SK-N-SH treated with all-trans-retinoic acid at 6 μM for 48 hours (cell line): Measurements from ENCODE around the gene GPR176.

Source experiments
- ATAC-seq: fragments of 200-7000 bp; cut with Tn5 transposase; 3 replicates; pipeline ENCODE4 v1.9.1; 2020; ENCODE audit warnings: mild to moderate bottlenecking, moderate library complexity
- ARNTL ChIP-seq: fragments of 450-650 bp; formaldehyde crosslinking; IDR thresholded peaks from 2 replicates; pipeline ENCODE4 v1.5.0; 2020; ENCODE audit warnings: low read depth, mild to moderate bottlenecking, moderate library complexity, borderline replicate concordance
- BACH2 ChIP-seq: fragments of 250-450 bp; sonication (Bioruptor Pico); IDR thresholded peaks from 2 replicates; pipeline ENCODE4 v1.9.0; 2021; ENCODE audit warnings: mild to moderate bottlenecking, borderline replicate concordance
- CSDC2 ChIP-seq: fragments of 250-450 bp; sonication (Bioruptor Pico); IDR thresholded peaks from 2 replicates; pipeline ENCODE4 v1.5.0; 2020; ENCODE audit warnings: mild to moderate bottlenecking, moderate library complexity
- ESRRG ChIP-seq: fragments of 250-450 bp; sonication (Bioruptor Pico); IDR thresholded peaks from 2 replicates; pipeline ENCODE4 v1.6.1; 2021; ENCODE audit warnings: mild to moderate bottlenecking
- GLIS3 ChIP-seq: fragments of 250-450 bp; sonication (Bioruptor Pico); IDR thresholded peaks from 2 replicates; pipeline ENCODE4 v1.5.0; 2020; ENCODE audit warnings: mild to moderate bottlenecking, moderate library complexity
- ISL1 ChIP-seq: fragments of 250-450 bp; sonication (Bioruptor Pico); IDR thresholded peaks from 2 replicates; pipeline ENCODE4 v2.1.2; 2022; ENCODE audit warnings: mild to moderate bottlenecking, moderate library complexity
- OSR1 ChIP-seq: fragments of 250-450 bp; sonication (Bioruptor Pico); IDR thresholded peaks from 2 replicates; pipeline ENCODE4 v1.8.0; 2022; ENCODE audit warnings: moderate library complexity, mild to moderate bottlenecking, inconsistent platforms
- PPARA ChIP-seq: fragments of 250-450 bp; sonication (Bioruptor Pico); IDR thresholded peaks from 2 replicates; pipeline ENCODE4 v1.5.0; 2020; ENCODE audit warnings: mild to moderate bottlenecking, borderline replicate concordance
- SNAI2 ChIP-seq: fragments of 250-450 bp; sonication (Bioruptor Pico); IDR thresholded peaks from 2 replicates; pipeline ENCODE4 v1.5.0; 2020; ENCODE audit warnings: mild to moderate bottlenecking, moderate library complexity
- TCF4 ChIP-seq: fragments of 250-450 bp; sonication (Bioruptor Pico); IDR thresholded peaks from 2 replicates; pipeline ENCODE4 v1.8.0; 2021; ENCODE audit warnings: mild to moderate bottlenecking, moderate library complexity, borderline replicate concordance
- TOX ChIP-seq: fragments of 250-450 bp; sonication (Bioruptor Pico); IDR thresholded peaks from 2 replicates; pipeline ENCODE4 v1.8.0; 2021; ENCODE audit warnings: mild to moderate bottlenecking, moderate library complexity, borderline replicate concordance
- ZC3H10 ChIP-seq: fragments of 250-450 bp; sonication (Bioruptor Pico); IDR thresholded peaks from 2 replicates; pipeline ENCODE4 v1.5.1; 2021; ENCODE audit warnings: mild to moderate bottlenecking, moderate library complexity
- ZFP3 ChIP-seq: fragments of 250-450 bp; sonication (Bioruptor Pico); IDR thresholded peaks from 2 replicates; pipeline ENCODE4 v1.5.0; 2020; ENCODE audit warnings: mild to moderate bottlenecking, moderate library complexity
- ZNF565 ChIP-seq: fragments of 450-650 bp; formaldehyde crosslinking; conservative IDR thresholded peaks from 2 replicates; pipeline ENCODE4 v1.5.0; 2020; ENCODE audit warnings: low read depth, mild to moderate bottlenecking, moderate library complexity
- ZNF70 ChIP-seq: fragments of 450-650 bp; formaldehyde crosslinking; IDR thresholded peaks from 2 replicates; pipeline ENCODE4 v1.5.0; 2020; ENCODE audit warnings: mild to moderate bottlenecking, moderate library complexity
- ZNF8 ChIP-seq: fragments of 450-650 bp; formaldehyde crosslinking; IDR thresholded peaks from 2 replicates; pipeline ENCODE4 v1.5.0; 2020; ENCODE audit warnings: mild to moderate bottlenecking, moderate library complexity
- TF ChIP-seq, protein P1 (sequence below): fragments of 250-450 bp; sonication (Bioruptor Pico); IDR thresholded peaks from 2 replicates; pipeline ENCODE4 v1.8.0; 2020; ENCODE audit warnings: mild to moderate bottlenecking, moderate library complexity, borderline replicate concordance
- TF ChIP-seq, protein P2 (sequence below): fragments of 250-450 bp; sonication (Bioruptor Pico); IDR thresholded peaks from 2 replicates; pipeline ENCODE4 v1.5.0; 2020; ENCODE audit warnings: mild to moderate bottlenecking, moderate library complexity
- TF ChIP-seq, protein P3 (sequence below): fragments of 250-450 bp; sonication (Bioruptor Pico); IDR thresholded peaks from 2 replicates; pipeline ENCODE4 v1.5.1; 2021; ENCODE audit warnings: mild to moderate bottlenecking, moderate library complexity
- TF ChIP-seq, protein P4 (sequence below): fragments of 250-450 bp; sonication (Bioruptor Pico); IDR thresholded peaks from 2 replicates; pipeline ENCODE4 v1.5.1; 2020; ENCODE audit warnings: low read depth, mild to moderate bottlenecking, moderate library complexity

GPR176 gene

DNA sequence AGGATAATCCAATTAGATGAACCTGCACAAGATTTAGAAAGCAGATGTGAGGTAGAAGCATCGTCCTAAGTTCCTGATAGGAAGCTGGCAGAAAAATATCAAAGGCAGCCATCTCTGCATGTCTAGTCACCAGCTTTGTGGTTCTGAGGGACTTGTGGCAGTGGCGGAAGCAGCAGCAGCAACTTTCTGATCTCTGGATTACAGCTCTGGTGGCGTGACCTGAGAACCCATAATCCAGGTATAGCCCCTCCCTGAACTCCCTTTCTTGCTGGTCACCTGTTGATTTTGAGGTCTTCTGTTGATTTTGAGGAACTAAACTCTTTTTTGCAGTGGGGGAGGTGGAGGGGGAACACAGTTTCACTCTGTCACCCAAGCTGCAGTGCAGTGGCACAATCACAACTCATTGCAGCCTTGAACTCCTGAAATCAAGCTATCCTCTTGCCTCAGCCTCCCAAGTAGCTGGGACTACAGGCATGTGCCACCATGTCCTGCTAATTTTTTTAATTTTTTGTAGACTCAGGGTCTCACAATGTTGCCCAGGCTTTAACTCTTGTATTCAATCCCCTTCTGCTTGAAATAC, 145.3 kb downstream of the GPR176 start:
- ATAC-seq: no peak

DNA sequence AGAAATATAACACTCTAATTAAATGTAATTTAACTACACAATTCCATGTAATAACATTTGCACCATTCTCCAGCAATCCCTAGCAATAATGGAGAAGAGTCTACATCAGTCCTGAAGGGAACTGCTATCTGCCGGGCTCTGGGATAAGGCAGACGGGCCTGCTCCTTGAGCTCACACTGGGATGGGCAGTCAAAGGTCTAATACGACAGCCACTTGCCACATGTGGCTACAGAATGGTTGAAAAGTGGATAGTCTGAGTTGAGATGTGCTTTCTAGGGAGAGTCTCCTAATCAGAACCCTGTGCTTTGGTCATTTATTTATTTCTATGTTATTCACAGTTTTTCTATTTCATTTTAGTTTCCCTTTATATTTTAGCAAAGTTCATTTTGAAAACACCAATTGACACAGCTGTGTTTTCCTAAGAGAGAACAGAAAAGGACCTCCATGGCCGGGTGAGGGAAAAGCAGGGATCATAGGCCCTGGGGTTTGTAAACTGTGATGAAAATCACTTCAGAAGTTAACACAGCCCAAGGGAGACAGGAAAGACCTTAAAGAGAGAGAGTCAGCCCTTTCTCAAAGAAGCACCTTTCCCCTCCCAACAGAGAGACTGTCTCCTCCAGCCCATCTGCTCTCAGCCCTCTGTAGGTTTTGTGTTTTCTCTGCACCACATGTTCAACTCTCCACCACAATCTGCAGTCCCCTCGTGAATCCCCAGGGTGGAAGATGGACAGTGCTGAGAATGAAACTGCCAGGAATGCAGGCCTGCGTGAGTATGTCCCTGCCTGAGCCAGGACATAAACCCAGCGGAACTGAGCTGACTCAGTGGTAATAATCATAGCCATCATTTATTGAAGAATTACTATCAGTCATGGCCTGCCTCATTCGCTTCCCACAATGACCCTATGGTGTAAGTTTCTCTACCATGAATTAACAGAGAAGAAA, 149.0 kb downstream of the GPR176 start:
- peak; percentile 93 for ATAC-seq
- TF ChIP-seq, protein P1, sequence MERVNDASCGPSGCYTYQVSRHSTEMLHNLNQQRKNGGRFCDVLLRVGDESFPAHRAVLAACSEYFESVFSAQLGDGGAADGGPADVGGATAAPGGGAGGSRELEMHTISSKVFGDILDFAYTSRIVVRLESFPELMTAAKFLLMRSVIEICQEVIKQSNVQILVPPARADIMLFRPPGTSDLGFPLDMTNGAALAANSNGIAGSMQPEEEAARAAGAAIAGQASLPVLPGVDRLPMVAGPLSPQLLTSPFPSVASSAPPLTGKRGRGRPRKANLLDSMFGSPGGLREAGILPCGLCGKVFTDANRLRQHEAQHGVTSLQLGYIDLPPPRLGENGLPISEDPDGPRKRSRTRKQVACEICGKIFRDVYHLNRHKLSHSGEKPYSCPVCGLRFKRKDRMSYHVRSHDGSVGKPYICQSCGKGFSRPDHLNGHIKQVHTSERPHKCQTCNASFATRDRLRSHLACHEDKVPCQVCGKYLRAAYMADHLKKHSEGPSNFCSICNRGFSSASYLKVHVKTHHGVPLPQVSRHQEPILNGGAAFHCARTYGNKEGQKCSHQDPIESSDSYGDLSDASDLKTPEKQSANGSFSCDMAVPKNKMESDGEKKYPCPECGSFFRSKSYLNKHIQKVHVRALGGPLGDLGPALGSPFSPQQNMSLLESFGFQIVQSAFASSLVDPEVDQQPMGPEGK: no peak
- TF ChIP-seq, protein P2, sequence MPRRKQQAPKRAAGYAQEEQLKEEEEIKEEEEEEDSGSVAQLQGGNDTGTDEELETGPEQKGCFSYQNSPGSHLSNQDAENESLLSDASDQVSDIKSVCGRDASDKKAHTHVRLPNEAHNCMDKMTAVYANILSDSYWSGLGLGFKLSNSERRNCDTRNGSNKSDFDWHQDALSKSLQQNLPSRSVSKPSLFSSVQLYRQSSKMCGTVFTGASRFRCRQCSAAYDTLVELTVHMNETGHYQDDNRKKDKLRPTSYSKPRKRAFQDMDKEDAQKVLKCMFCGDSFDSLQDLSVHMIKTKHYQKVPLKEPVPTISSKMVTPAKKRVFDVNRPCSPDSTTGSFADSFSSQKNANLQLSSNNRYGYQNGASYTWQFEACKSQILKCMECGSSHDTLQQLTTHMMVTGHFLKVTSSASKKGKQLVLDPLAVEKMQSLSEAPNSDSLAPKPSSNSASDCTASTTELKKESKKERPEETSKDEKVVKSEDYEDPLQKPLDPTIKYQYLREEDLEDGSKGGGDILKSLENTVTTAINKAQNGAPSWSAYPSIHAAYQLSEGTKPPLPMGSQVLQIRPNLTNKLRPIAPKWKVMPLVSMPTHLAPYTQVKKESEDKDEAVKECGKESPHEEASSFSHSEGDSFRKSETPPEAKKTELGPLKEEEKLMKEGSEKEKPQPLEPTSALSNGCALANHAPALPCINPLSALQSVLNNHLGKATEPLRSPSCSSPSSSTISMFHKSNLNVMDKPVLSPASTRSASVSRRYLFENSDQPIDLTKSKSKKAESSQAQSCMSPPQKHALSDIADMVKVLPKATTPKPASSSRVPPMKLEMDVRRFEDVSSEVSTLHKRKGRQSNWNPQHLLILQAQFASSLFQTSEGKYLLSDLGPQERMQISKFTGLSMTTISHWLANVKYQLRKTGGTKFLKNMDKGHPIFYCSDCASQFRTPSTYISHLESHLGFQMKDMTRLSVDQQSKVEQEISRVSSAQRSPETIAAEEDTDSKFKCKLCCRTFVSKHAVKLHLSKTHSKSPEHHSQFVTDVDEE: no peak
- TF ChIP-seq, protein P3, sequence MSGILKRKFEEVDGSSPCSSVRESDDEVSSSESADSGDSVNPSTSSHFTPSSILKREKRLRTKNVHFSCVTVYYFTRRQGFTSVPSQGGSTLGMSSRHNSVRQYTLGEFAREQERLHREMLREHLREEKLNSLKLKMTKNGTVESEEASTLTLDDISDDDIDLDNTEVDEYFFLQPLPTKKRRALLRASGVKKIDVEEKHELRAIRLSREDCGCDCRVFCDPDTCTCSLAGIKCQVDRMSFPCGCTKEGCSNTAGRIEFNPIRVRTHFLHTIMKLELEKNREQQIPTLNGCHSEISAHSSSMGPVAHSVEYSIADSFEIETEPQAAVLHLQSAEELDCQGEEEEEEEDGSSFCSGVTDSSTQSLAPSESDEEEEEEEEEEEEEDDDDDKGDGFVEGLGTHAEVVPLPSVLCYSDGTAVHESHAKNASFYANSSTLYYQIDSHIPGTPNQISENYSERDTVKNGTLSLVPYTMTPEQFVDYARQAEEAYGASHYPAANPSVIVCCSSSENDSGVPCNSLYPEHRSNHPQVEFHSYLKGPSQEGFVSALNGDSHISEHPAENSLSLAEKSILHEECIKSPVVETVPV: no peak
- TF ChIP-seq, protein P4, sequence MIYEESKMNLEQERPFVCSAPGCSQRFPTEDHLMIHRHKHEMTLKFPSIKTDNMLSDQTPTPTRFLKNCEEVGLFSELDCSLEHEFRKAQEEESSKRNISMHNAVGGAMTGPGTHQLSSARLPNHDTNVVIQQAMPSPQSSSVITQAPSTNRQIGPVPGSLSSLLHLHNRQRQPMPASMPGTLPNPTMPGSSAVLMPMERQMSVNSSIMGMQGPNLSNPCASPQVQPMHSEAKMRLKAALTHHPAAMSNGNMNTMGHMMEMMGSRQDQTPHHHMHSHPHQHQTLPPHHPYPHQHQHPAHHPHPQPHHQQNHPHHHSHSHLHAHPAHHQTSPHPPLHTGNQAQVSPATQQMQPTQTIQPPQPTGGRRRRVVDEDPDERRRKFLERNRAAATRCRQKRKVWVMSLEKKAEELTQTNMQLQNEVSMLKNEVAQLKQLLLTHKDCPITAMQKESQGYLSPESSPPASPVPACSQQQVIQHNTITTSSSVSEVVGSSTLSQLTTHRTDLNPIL (CRISPR knock-in tag): no peak
- no peak for TF ChIP-seq CSDC2 (CRISPR knock-in tag)
- no peak for TF ChIP-seq ZFP3 (CRISPR knock-in tag)
- no peak for TF ChIP-seq TCF4 (CRISPR knock-in tag)
- no peak for TF ChIP-seq ZNF8 (CRISPR knock-in tag)
- TF ChIP-seq ZNF565: no peak

More for the DNA sequence above, 145.3 kb downstream of the GPR176 start:
- TF ChIP-seq BACH2 (CRISPR knock-in tag): no peak
- TF ChIP-seq, protein P4 (CRISPR knock-in tag): no peak
- TF ChIP-seq, protein P1: no peak
- TF ChIP-seq ARNTL (CRISPR knock-in tag): no peak
- no peak for TF ChIP-seq ESRRG (CRISPR knock-in tag)
- no peak for TF ChIP-seq ZNF70 (CRISPR knock-in tag)
- no peak for TF ChIP-seq PPARA
- no peak for TF ChIP-seq OSR1 (CRISPR knock-in tag)
- no peak for TF ChIP-seq GLIS3 (CRISPR knock-in tag)
- no peak for TF ChIP-seq ZNF565
- no peak for TF ChIP-seq ISL1 (CRISPR knock-in tag)
- TF ChIP-seq TCF4 (CRISPR knock-in tag): no peak
- no peak for TF ChIP-seq ZC3H10 (CRISPR knock-in tag)
- no peak for TF ChIP-seq ZFP3 (CRISPR knock-in tag)
- TF ChIP-seq, protein P2: no peak
- TF ChIP-seq TOX (CRISPR knock-in tag): no peak
- no peak for TF ChIP-seq SNAI2 (CRISPR knock-in tag)
